GM12872 (cell line): ENCODE data around the gene DEDD2.

Experiments
- CTCF ChIP-seq: IDR thresholded peaks from 3 replicates; pipeline ENCODE4 v1.5.1; 2011; ENCODE audit warnings: low read depth, mild to moderate bottlenecking, low read length, moderate library complexity; ENCODE audit not compliant: insufficient read depth

The DEDD2 gene

GRCh38 chr19:42202290-42202880 is 15.1 kb downstream of the DEDD2 start:
- no peak for TF ChIP-seq CTCF

DNA sequence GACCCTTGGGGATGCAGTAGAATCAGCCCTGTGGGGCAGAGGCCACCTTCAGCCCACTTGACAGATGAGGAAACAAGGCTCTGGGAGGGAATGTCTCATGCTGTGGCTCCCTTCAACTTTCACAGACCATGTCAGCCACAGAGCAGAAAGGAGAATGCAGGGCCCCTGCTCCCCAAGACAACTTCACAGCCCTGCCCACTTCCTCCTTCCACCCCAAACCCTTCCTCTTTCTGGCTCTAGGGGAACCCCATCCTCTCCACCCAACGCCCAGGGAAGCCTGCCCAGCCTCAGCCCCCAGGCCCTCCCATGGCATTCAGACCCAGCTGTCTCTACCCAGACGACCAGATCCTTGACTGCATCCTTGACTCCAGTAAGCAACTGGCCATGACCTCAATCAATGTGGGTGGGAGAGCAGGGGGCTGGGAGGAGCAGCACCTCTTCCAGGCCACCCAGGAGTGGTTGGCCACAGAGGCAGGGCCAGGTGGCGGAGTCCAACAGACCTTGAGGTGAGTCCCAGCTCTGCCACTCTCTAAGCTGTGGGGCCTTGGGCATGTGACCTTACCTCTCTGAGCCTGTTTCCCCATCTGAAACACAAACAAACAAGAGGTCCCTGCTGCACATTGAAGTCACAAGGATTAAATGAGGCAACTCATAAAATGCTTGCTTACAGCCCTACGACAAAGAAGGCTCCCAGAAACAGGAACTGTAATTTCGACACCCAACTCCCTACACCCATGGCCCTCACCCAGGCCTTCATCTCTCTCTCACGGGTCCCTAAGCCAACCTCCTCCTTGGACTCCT is 15.8 kb downstream of the DEDD2 start:
- 0 out of 3 replicates have a peak, but pooled peaks have one; percentile 5 for TF ChIP-seq CTCF

DNA sequence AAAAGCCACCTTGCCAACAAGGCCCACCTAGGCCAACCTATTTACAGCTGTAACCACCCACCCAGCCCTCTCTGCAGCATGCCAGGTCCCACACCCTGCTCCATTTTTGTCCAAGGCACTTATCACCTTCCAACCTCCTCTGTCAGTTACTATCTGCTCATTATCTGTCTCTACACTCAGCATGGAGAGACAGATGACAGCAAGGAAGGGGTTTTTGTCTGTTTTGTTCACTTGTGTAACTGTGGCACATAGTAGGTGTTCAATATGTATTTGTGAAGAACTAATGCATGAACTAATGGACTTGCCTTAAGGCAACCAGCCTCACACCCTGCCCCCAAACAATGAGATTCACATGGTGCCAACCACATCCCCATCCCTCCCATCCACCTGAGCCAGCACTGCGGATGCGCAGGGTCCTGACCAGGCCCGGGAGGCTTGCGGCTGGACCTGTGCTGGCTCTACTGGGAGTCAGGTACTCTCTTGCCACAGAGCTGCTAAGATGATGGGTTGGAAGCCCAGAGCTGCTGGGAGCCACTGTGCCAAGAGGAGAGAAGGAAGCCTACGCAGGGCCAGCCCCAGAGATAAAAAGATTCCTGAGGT is 17.3 kb downstream of the DEDD2 start:
- no peak for TF ChIP-seq CTCF

GRCh38 chr19:42199440-42200115 is 17.9 kb downstream of the DEDD2 start:
- TF ChIP-seq CTCF, result peak; percentile 72

- no peak for TF ChIP-seq CTCF
Measured at GRCh38 chr19:42198676-42199439, 18.6 kb downstream of the DEDD2 start.

GRCh38 chr19:42197375-42197817 is 20.1 kb downstream of the DEDD2 start:
- no peak for TF ChIP-seq CTCF
